ENCODE data around the gene ERGIC3. TPM values are rescaled to one million over a fixed set of nuclear protein-coding genes. Genes with fewer than 3 reads are reported as not detected.

Gene ERGIC3
- total and polyA plus RNA-seq, 7 donors: 61.7 to 83.5 (median 67.9) TPM

DNA sequence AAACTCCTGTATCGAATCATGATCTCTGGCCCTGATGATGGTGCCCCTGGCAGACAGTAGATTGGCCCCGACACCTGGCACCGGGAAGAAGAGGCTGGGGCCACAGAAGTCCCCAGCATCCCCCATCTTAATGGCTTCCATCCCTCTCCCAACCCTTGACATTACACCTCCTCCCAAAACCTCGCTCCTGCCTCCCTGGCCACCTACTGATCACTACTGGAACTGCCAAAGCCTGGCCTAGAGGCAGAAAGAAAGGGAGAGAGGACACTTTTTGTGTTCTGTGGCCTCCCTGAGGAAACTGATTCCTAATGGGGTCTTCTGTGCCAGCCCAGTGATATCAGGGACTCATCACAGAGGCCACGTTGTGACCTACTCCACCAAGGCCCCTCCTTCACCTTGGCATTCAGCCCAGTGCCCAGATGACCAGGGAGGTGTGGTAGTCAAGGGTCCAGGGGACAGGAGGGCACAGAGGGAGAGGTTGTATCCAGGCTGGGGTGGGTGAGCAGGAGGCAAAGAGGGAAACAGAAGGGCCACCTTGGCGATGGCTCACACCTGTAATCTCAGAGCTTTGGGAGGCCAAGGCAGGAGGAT is 18.5 kb upstream of the ERGIC3 start:
- intact Hi-C loops (cut with DNase I): no loop called here
- ATAC-seq: peak in 1 of 4 donors; percentile 47

GRCh38 chr20:35525639-35526038 is 16.2 kb upstream of the ERGIC3 start:
- ATAC-seq (no peak), DNase-seq (no peak)
- Histone ChIP-seq H3K36me3 (ENCODE audit: insufficient read depth in 1 of 2, low read depth in 1 of 2) (no peaks in the 10 kb centered on the region), H3K9me3 (no peaks in the 10 kb centered on the region), H3K4me3 (no peak overlapping the region), H3K27me3 (ENCODE audit: insufficient read depth in 3 of 3, low read length in 2 of 3) (no peaks in the 10 kb centered on the region), H3K4me1 (no peaks in the 10 kb centered on the region), H3K27ac (no peak overlapping the region)
- no peak for TF ChIP-seq CTCF (IDR thresholded peaks at IDR 0.05)
- intact Hi-C loops (cut with DNase I): no loop called here
- WGBS, 3 donors: 94 to 100% (median 98%) methylated on average over 1 of the region's 1 CpG

More for the DNA sequence above, 18.5 kb upstream of the ERGIC3 start:
- no peaks in the 10 kb centered on the region for H3K9me3 ChIP-seq
- TF ChIP-seq CTCF (IDR thresholded peaks at IDR 0.05): peak; percentile 38
- H3K27me3 ChIP-seq (ENCODE audit: insufficient read depth in 3 of 3, low read length in 2 of 3): no peaks in the 10 kb centered on the region
- whole genome bisulfite sequencing, 3 donors: 68 to 69% (median 69%) methylated on average over 6 of the region's 6 CpGs
- H3K4me3 ChIP-seq: no peak overlapping the region
- DNase-seq: no peak
- no peaks in the 10 kb centered on the region for H3K4me1 ChIP-seq
- no peaks in the 10 kb centered on the region for H3K36me3 ChIP-seq (ENCODE audit: insufficient read depth in 1 of 2, low read depth in 1 of 2)
- no peak overlapping the region for H3K27ac ChIP-seq

GRCh38 chr20:35527122-35527769 is 14.6 kb upstream of the ERGIC3 start:
- WGBS, 3 donors: 79 to 82% (median 82%) methylated on average over 11 to 12 of the region's 12 CpGs

DNA sequence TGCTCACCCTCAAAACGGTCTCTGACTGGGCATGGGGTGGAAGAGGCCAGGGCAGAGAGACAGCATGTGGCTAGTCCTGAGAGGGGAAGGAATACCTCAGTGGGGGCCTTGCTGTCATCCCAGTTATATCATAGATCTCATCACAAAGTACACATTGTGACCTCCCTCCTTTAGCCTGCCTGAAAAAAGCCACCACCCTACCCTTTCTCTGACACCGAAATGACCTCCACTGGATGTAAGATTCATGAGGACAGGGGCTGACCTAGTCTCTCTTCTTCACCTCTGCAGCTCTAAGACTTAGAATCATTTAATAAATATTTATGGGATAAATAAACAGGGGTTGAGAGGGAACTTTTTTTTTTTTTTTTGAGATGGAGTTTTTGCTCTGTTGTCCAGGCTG is 12.3 kb upstream of the ERGIC3 start, which contains the start of gene C20orf173:
TSS of gene C20orf173 (minus strand) at position 101 of the 400 bp plus-strand sequence. CDS start 279 bp downstream, outside the sequence.
- no peak for TF ChIP-seq CTCF (IDR thresholded peaks at IDR 0.05)
- no peaks in the 10 kb centered on the region for H3K27me3 ChIP-seq (ENCODE audit: insufficient read depth in 3 of 3, low read length in 2 of 3)
- intact Hi-C loops (cut with DNase I): no loop called here
- no peak for ATAC-seq
- H3K27ac ChIP-seq: no peak within 1 kb of the TSS
- no peaks in the 10 kb centered on the region for H3K4me1 ChIP-seq
- H3K4me3 ChIP-seq: no peak within 1 kb of the TSS
- no peak for DNase-seq
- H3K9me3 ChIP-seq: no peaks in the 10 kb centered on the region
- no peaks in the 10 kb centered on the region for H3K36me3 ChIP-seq (ENCODE audit: insufficient read depth in 1 of 2, low read depth in 1 of 2)
- 78 to 93% (median 82%) methylated on average over 2 of the region's 2 CpGs for WGBS, 3 donors

More at GRCh38 chr20:35527122-35527769, 14.6 kb upstream of the ERGIC3 start:
- no peaks in the 10 kb centered on the region for H3K27me3 ChIP-seq (ENCODE audit: insufficient read depth in 3 of 3, low read length in 2 of 3)
- H3K9me3 ChIP-seq: no peaks in the 10 kb centered on the region
- intact Hi-C loops (cut with DNase I): no loop called here
- no peak overlapping the region for H3K27ac ChIP-seq
- no peaks in the 10 kb centered on the region for H3K36me3 ChIP-seq (ENCODE audit: insufficient read depth in 1 of 2, low read depth in 1 of 2)
- H3K4me3 ChIP-seq: no peak overlapping the region
- ATAC-seq (no peak), DNase-seq (no peak)
- no peaks in the 10 kb centered on the region for H3K4me1 ChIP-seq
- no peak for TF ChIP-seq CTCF (IDR thresholded peaks at IDR 0.05)
